Activated T-helper 2 cell treated with anti-CD3 and anti-CD28 coated beads, Interferon-gamma antibody, Interleukin-2, Interleukin-4, amounts not matched to agents 10 μg/mL and 5 μg/mL and 100 μg/mL, durations not matched to agents 14 hours and 24 hours and 36 hours (primary cell): ENCODE measurements around the gene UGT1A10. TPM values are rescaled to one million over a fixed set of nuclear protein-coding genes. Genes with fewer than 3 reads are reported as not detected.

Experiments
- DNase-seq: peaks from one replicate; pipeline ENCODE4 v3.0.0; 2021; ENCODE audit warnings: low spot score
- H3K27ac Mint-ChIP-seq: one replicate; pipeline ENCODE4 v1.8.0; 2021; ENCODE audit warnings: mixed read lengths
- H3K27me3 Mint-ChIP-seq: one replicate; pipeline ENCODE4 v1.8.0; 2021; ENCODE audit warnings: low read depth, mixed read lengths
- H3K36me3 Mint-ChIP-seq: one replicate; pipeline ENCODE4 v1.8.0; 2021; ENCODE audit warnings: low read depth, mixed read lengths
- H3K4me1 Mint-ChIP-seq: one replicate; pipeline ENCODE4 v1.8.0; 2021; ENCODE audit warnings: low read depth, mixed read lengths
- H3K4me3 Mint-ChIP-seq: one replicate; pipeline ENCODE4 v1.8.0; 2021; ENCODE audit warnings: low read depth, mild to moderate bottlenecking, moderate library complexity, mixed read lengths
- H3K9me3 Mint-ChIP-seq: one replicate; pipeline ENCODE4 v1.8.0; 2021; ENCODE audit warnings: mixed read lengths
- intact Hi-C: fragments of 100-400 bp; cut with micrococcal nuclease; formaldehyde crosslinking; loops from one replicate; pipeline ENCODE4 v1.15.1; 2023
- total RNA-seq: library from RNA; stranded (reverse); gene quantifications from 2 replicates; pipeline ENCODE4 v1.2.3, GENCODE V29; 2022

The UGT1A10 gene
- total RNA-seq, 1 donor from 2014 or later = not detected

- Mint-ChIP-seq H3K27me3 (peaks cover 6% of the 10 kb centered on the region), H3K9me3 (no peaks in the 10 kb centered on the region), H3K4me1 (peaks cover 3% of the 10 kb centered on the region), H3K4me3 (no peak overlapping the region), H3K27ac (no peak overlapping the region), H3K36me3 (no peaks in the 10 kb centered on the region)
- intact Hi-C loops = no loop called here
- no peak for DNase-seq
These were observed 125.0 kb downstream of the UGT1A10 start for GRCh38 chr2:233761040-233761769.

- Mint-ChIP-seq H3K4me3 (no peak overlapping the region), H3K27ac (no peak overlapping the region), H3K36me3 (no peaks in the 10 kb centered on the region), H3K9me3 (no peaks in the 10 kb centered on the region), H3K4me1 (peaks cover 3% of the 10 kb centered on the region), H3K27me3 (peaks cover 6% of the 10 kb centered on the region)
- DNase-seq = no peak
- intact Hi-C loops = no loop called here
These were observed 128.0 kb downstream of the UGT1A10 start for GRCh38 chr2:233764264-233764663.

- intact Hi-C loops = no loop called here
- Mint-ChIP-seq H3K27me3 (peaks cover 6% of the 10 kb centered on the region), H3K9me3 (no peaks in the 10 kb centered on the region), H3K27ac (no peak overlapping the region), H3K4me3 (no peak overlapping the region), H3K4me1 (peaks cover 3% of the 10 kb centered on the region), H3K36me3 (no peaks in the 10 kb centered on the region)
- DNase-seq = no peak
These were observed 128.5 kb downstream of the UGT1A10 start for GRCh38 chr2:233764761-233765160.

GRCh38 chr2:233766416-233766815 is 130.2 kb downstream of the UGT1A10 start:
- intact Hi-C loops = no loop called here
- H3K36me3 Mint-ChIP-seq = no peaks in the 10 kb centered on the region

GRCh38 chr2:233768076-233768475 is 131.8 kb downstream of the UGT1A10 start:
- Mint-ChIP-seq H3K27me3 (peaks cover 6% of the 10 kb centered on the region), H3K9me3 (no peaks in the 10 kb centered on the region), H3K4me3 (no peak overlapping the region), H3K27ac (no peak overlapping the region), H3K4me1 (peaks cover 3% of the 10 kb centered on the region), H3K36me3 (no peaks in the 10 kb centered on the region)
- intact Hi-C loops = no loop called here
- no peak for DNase-seq

More at GRCh38 chr2:233766416-233766815, 130.2 kb downstream of the UGT1A10 start:
- no peak overlapping the region for H3K4me3 Mint-ChIP-seq
- peaks cover 6% of the 10 kb centered on the region for H3K27me3 Mint-ChIP-seq
- DNase-seq = no peak
- no peak overlapping the region for H3K27ac Mint-ChIP-seq
- no peaks in the 10 kb centered on the region for H3K9me3 Mint-ChIP-seq
- peaks cover 3% of the 10 kb centered on the region for H3K4me1 Mint-ChIP-seq

GRCh38 chr2:233769260-233769659 is 133.0 kb downstream of the UGT1A10 start:
- no peak for DNase-seq
- Mint-ChIP-seq H3K9me3 (no peaks in the 10 kb centered on the region), H3K36me3 (no peaks in the 10 kb centered on the region), H3K27me3 (peaks cover 2% of the 10 kb centered on the region), H3K4me3 (no peak overlapping the region), H3K27ac (no peak overlapping the region), H3K4me1 (peaks cover 3% of the 10 kb centered on the region)
- intact Hi-C loops = no loop called here

GRCh38 chr2:233772153-233772552 is 135.9 kb downstream of the UGT1A10 start:
- Mint-ChIP-seq H3K36me3 (no peaks in the 10 kb centered on the region), H3K27ac (no peak overlapping the region), H3K27me3 (no peaks in the 10 kb centered on the region), H3K9me3 (peaks cover 4% of the 10 kb centered on the region), H3K4me1 (no peaks in the 10 kb centered on the region), H3K4me3 (no peak overlapping the region)
- DNase-seq = no peak
- intact Hi-C loops = no loop called here

- Mint-ChIP-seq H3K36me3 (no peaks in the 10 kb centered on the region), H3K27ac (no peak overlapping the region), H3K4me3 (no peak overlapping the region), H3K4me1 (no peaks in the 10 kb centered on the region), H3K9me3 (peaks cover 4% of the 10 kb centered on the region), H3K27me3 (no peaks in the 10 kb centered on the region)
- intact Hi-C loops = no loop called here
- no peak for DNase-seq
These were observed 136.3 kb downstream of the UGT1A10 start for GRCh38 chr2:233772583-233772982.

GRCh38 chr2:233773854-233774253 is 137.6 kb downstream of the UGT1A10 start:
- Mint-ChIP-seq H3K9me3 (peaks cover 4% of the 10 kb centered on the region), H3K27me3 (no peaks in the 10 kb centered on the region), H3K27ac (no peak overlapping the region), H3K4me1 (no peaks in the 10 kb centered on the region), H3K4me3 (no peak overlapping the region), H3K36me3 (no peaks in the 10 kb centered on the region)
- intact Hi-C loops = no loop called here
- DNase-seq = no peak

- H3K4me3 Mint-ChIP-seq = no peak overlapping the region
- H3K36me3 Mint-ChIP-seq = no peaks in the 10 kb centered on the region
- H3K27me3 Mint-ChIP-seq = no peaks in the 10 kb centered on the region
- DNase-seq = no peak
- H3K9me3 Mint-ChIP-seq = peaks cover 4% of the 10 kb centered on the region
- no peaks in the 10 kb centered on the region for H3K4me1 Mint-ChIP-seq
- intact Hi-C loops = no loop called here
- H3K27ac Mint-ChIP-seq = no peak overlapping the region
These were observed 139.2 kb downstream of the UGT1A10 start for GRCh38 chr2:233775414-233775813.

GRCh38 chr2:233778030-233778429 is 141.8 kb downstream of the UGT1A10 start, which contains the start of gene MROH2A:
Gene MROH2A (plus strand): TSS chr2:233778330. CDS start chr2:233779359, 1,029 bp downstream.
- Mint-ChIP-seq H3K9me3 (peaks cover 4% of the 10 kb centered on the region), H3K4me3 (no peak within 1 kb of the TSS)
- intact Hi-C loops = no loop called here

GRCh38 chr2:233779722-233780121 is 143.5 kb downstream of the UGT1A10 start:
- peaks cover 4% of the 10 kb centered on the region for H3K27me3 Mint-ChIP-seq
- no peak overlapping the region for H3K4me3 Mint-ChIP-seq
- intact Hi-C loops = no loop called here
- peaks cover 4% of the 10 kb centered on the region for H3K9me3 Mint-ChIP-seq
- H3K36me3 Mint-ChIP-seq = no peaks in the 10 kb centered on the region
- DNase-seq = no peak
- no peaks in the 10 kb centered on the region for H3K4me1 Mint-ChIP-seq
- H3K27ac Mint-ChIP-seq = no peak overlapping the region

More at GRCh38 chr2:233778030-233778429, 141.8 kb downstream of the UGT1A10 start, which contains the start of gene MROH2A:
- no peak for DNase-seq
- H3K27ac Mint-ChIP-seq = no peak within 1 kb of the TSS
- H3K36me3 Mint-ChIP-seq = no peaks in the 10 kb centered on the region
- H3K27me3 Mint-ChIP-seq = peaks cover 4% of the 10 kb centered on the region
- no peaks in the 10 kb centered on the region for H3K4me1 Mint-ChIP-seq

- Mint-ChIP-seq H3K27me3 (peaks cover 4% of the 10 kb centered on the region), H3K36me3 (no peaks in the 10 kb centered on the region), H3K4me3 (no peak overlapping the region), H3K27ac (no peak overlapping the region), H3K9me3 (peaks cover 4% of the 10 kb centered on the region), H3K4me1 (no peaks in the 10 kb centered on the region)
- intact Hi-C loops = no loop called here
- no peak for DNase-seq
These were observed 144.5 kb downstream of the UGT1A10 start for GRCh38 chr2:233780771-233781170.
